B cell (primary cell): ENCODE results near the gene MVD. TPM values are rescaled to one million over a fixed set of nuclear protein-coding genes. Genes with fewer than 3 reads are reported as not detected.

ENCODE experiments used
- ATAC-seq: fragments of 200-7000 bp; cut with Tn5 transposase; one replicate; pipeline ENCODE4 v1.10.0; 2021; ENCODE audit warnings: low read depth, mild to moderate bottlenecking, moderate number of reproducible peaks, moderate library complexity
- CTCF ChIA-PET: fragments of 350-600 bp; sonication (Branson Sonifier 250); formaldehyde crosslinking; loops from one replicate; lab custom pipeline; 2021; ENCODE audit warnings: antibody characterized with exemption, inconsistent platforms; lab: Charles Lee
- POLR2A ChIA-PET: fragments of 350-600 bp; sonication (Branson Sonifier 250); formaldehyde crosslinking; loops from one replicate; lab custom pipeline; 2021; ENCODE audit warnings: antibody characterized with exemption; lab: Charles Lee
- DNase-seq: peaks from one replicate; pipeline ENCODE4 v3.0.0; 2013
- H2AFZ ChIP-seq: 2 replicates; pipeline ENCODE4 v1.6.1; 2012; ENCODE audit warnings: mild to moderate bottlenecking, low read depth, low read length; ENCODE audit not compliant: insufficient read depth, poor library complexity, severe bottlenecking
- H3K27ac ChIP-seq, 2 donors: 1 replicate in 1 of 2; 2 replicates in 1 of 2; pipeline ENCODE4 v1.5.1; 2012 to 2013; ENCODE audit warnings: low read length in 2 of 2, mild to moderate bottlenecking in 2 of 2, moderate library complexity in 1 of 2
- H3K27me3 ChIP-seq, 4 experiments: fragments of 200-600 bp in 1 of 4; sonication (generic) in 1 of 4; replicated peaks in 1 of 4; 1 replicate in 2 of 4; 2 replicates in 2 of 4; pipeline versions ENCODE4 v1.6.1 to v1.7.0; 2013 to 2016; ENCODE audit warnings: low read length in 3 of 4, mild to moderate bottlenecking in 2 of 4, mixed read lengths in 1 of 4, moderate library complexity in 1 of 4; ENCODE audit not compliant: insufficient read depth in 4 of 4, control insufficient read depth in 3 of 4; ENCODE audit errors: control extremely low read depth in 1 of 4
- H3K36me3 ChIP-seq, 2 experiments: replicated peaks in 1 of 2; 1 replicate in 1 of 2; 2 replicates in 1 of 2; pipeline versions ENCODE4 v1.6.1 to v1.7.1; 2013; ENCODE audit warnings: low read length in 1 of 2; ENCODE audit not compliant: insufficient read depth in 2 of 2, control insufficient read depth in 1 of 2; ENCODE audit errors: control extremely low read depth in 1 of 2, extremely low read depth in 1 of 2
- H3K4me1 ChIP-seq, 2 donors: fragments of 200-600 bp in 1 of 2; sonication (generic) in 1 of 2; 1 replicate in 1 of 2; 2 replicates in 1 of 2; pipeline versions ENCODE4 v1.5.1 to v1.6.1; 2013 to 2017; ENCODE audit warnings: low read length in 2 of 2; ENCODE audit not compliant: control insufficient read depth in 2 of 2, insufficient read depth in 2 of 2
- H3K4me2 ChIP-seq: replicated peaks from 2 replicates; pipeline ENCODE3; 2012; ENCODE audit warnings: mild to moderate bottlenecking, low read depth, low read length; ENCODE audit not compliant: poor library complexity, severe bottlenecking
- H3K4me3 ChIP-seq, 5 experiments: fragments of 200-600 bp in 1 of 5; sonication (generic) in 1 of 5; 1 replicate in 3 of 5; 2 replicates in 2 of 5; pipeline versions ENCODE4 v1.5.1 to v1.7.0; 2011 to 2016; ENCODE audit warnings: low read length in 4 of 5, mild to moderate bottlenecking in 4 of 5, low read depth in 2 of 5, control low read depth in 1 of 5, moderate library complexity in 1 of 5; ENCODE audit not compliant: insufficient read depth in 1 of 5; ENCODE audit errors: control extremely low read depth in 1 of 5, extremely low read depth in 1 of 5
- H3K79me2 ChIP-seq: fragments of 200-600 bp; sonication (generic); one replicate; pipeline ENCODE4 v1.6.0; 2016; ENCODE audit warnings: low read length; ENCODE audit not compliant: control insufficient read depth, insufficient read depth
- H3K9ac ChIP-seq: fragments of 200-600 bp; sonication (generic); 2 replicates; pipeline ENCODE4 v1.6.1; 2017; ENCODE audit warnings: mild to moderate bottlenecking, low read length, moderate library complexity
- H3K9me3 ChIP-seq, 3 donors: one replicate each; pipeline versions ENCODE4 v1.6.1 to v1.7.1; 2013; ENCODE audit warnings: low read length in 2 of 3; ENCODE audit not compliant: control insufficient read depth in 2 of 3, insufficient read depth in 1 of 3; ENCODE audit errors: control extremely low read depth in 1 of 3
- H4K20me1 ChIP-seq: 2 replicates; pipeline ENCODE4 v1.6.0; 2012; ENCODE audit warnings: mild to moderate bottlenecking, low read length; ENCODE audit not compliant: insufficient read depth, control insufficient read depth, poor library complexity, severe bottlenecking
- H3K27ac Mint-ChIP-seq: one replicate; pipeline ENCODE4 v1.8.0; 2021; ENCODE audit warnings: mixed read lengths
- H3K27me3 Mint-ChIP-seq: one replicate; pipeline ENCODE4 v1.8.0; 2021; ENCODE audit warnings: mixed read lengths
- H3K4me1 Mint-ChIP-seq: one replicate; pipeline ENCODE4 v1.8.0; 2021; ENCODE audit warnings: mixed read lengths
- H3K4me3 Mint-ChIP-seq: one replicate; pipeline ENCODE4 v1.8.0; 2021; ENCODE audit warnings: mixed read lengths
- H3K9me3 Mint-ChIP-seq: one replicate; pipeline ENCODE4 v1.8.0; 2022; ENCODE audit warnings: mixed read lengths; ENCODE audit not compliant: insufficient read depth
- EZH2 ChIP-seq: IDR thresholded peaks from 2 replicates; pipeline ENCODE4 v1.6.1; 2012; ENCODE audit warnings: borderline replicate concordance, low read depth, mild to moderate bottlenecking, moderate library complexity, low read length; ENCODE audit not compliant: insufficient read depth, poor library complexity, severe bottlenecking
- WGBS: methylation state at CpG from one replicate; pipeline ENCODE4 v1.1.5; 2013; ENCODE audit warnings: missing lambda C conversion rate; ENCODE audit not compliant: insufficient coverage; 5-methylcytosine and 5-hydroxymethylcytosine counted together
- intact Hi-C: fragments of 100-400 bp; cut with micrococcal nuclease; formaldehyde crosslinking; loops from one replicate; pipeline ENCODE4 v1.10.0; 2022
- polyA plus RNA-seq: library from polyadenylated mRNA; depleted of rRNA; stranded (reverse); fragments of >200 nt; gene quantifications from 2 replicates; pipeline ENCODE4 v1.2.3, GENCODE V29; 2012
- total RNA-seq, 2 donors: library from RNA; stranded (reverse); fragments of 120-200 nt in 1 of 2; gene quantifications; 1 replicate in 1 of 2; 2 replicates in 1 of 2; pipeline versions ENCODE4 v1.2.3 to v1.2.4, GENCODE V29; 2013 to 2022
- TF ChIP-seq, protein P1 (sequence below): fragments of 200-600 bp; IDR thresholded peaks from one replicate; pipeline ENCODE4 v1.8.0; 2022; ENCODE audit warnings: antibody characterized with exemption, mild to moderate bottlenecking

The MVD gene
- total and polyA plus RNA-seq, 2 donors (not counting 1 experiment from before 2014, with no cell fraction given) = 40.9 to 95.4 TPM

DNA sequence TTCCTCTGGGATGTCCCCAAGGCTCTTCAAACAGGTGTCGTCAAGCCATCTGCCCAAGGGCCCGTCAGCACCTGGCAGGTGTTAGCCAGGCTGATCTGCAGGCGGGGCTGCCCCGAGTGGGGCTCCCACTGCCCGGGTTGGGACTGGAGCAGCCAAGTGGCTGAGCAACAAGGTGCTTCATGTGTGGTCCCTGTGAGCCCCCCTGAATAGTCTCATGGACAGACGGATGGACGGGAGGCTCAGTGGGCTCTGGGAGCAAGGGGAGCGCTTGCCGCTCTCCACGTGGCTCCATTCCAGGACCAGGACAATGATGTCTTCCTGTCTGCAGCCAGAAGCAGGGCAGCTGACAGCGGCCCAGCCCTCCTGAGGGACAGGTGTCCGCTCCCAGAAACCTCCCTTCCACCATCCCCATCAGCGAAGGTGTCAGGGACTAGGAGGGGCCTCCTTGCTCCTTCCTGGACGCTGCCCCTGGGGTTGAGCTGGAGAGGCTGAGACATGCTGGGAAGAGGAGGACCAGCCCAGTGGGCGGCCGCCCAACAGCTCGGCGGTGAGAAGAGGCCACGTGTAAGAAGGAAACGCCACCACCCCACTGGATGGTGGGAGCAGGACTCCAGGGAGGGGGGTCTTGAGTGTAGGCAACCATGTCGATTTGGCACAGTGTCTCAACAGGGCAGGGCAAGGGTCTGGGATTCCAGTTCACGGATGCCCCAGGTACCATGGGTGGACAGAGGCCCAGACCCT, 13.8 kb upstream of the MVD start:
- no peaks in the 10 kb centered on the region for H3K27me3 ChIP-seq
- Mint-ChIP-seq H3K9me3 (no peaks in the 10 kb centered on the region), H3K27me3 (no peaks in the 10 kb centered on the region), H3K27ac (no peak overlapping the region), H3K4me1 (peaks cover 12% of the 10 kb centered on the region), H3K4me3 (no peak overlapping the region)
- H3K4me1 ChIP-seq = peaks cover 12 to 13% of the 10 kb centered on the region in 2 donors
- intact Hi-C loops = no loop called here
- no peak for TF ChIP-seq EZH2
- TF ChIP-seq, protein P1, sequence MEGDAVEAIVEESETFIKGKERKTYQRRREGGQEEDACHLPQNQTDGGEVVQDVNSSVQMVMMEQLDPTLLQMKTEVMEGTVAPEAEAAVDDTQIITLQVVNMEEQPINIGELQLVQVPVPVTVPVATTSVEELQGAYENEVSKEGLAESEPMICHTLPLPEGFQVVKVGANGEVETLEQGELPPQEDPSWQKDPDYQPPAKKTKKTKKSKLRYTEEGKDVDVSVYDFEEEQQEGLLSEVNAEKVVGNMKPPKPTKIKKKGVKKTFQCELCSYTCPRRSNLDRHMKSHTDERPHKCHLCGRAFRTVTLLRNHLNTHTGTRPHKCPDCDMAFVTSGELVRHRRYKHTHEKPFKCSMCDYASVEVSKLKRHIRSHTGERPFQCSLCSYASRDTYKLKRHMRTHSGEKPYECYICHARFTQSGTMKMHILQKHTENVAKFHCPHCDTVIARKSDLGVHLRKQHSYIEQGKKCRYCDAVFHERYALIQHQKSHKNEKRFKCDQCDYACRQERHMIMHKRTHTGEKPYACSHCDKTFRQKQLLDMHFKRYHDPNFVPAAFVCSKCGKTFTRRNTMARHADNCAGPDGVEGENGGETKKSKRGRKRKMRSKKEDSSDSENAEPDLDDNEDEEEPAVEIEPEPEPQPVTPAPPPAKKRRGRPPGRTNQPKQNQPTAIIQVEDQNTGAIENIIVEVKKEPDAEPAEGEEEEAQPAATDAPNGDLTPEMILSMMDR = no peak
- no peak overlapping the region for H3K9ac ChIP-seq
- H4K20me1 ChIP-seq = peaks cover 46% of the 10 kb centered on the region
- no peaks in the 10 kb centered on the region for H3K9me3 ChIP-seq
- DNase-seq (no peak), ATAC-seq (no peak)
- H2AFZ ChIP-seq = no peak overlapping the region
- H3K4me2 ChIP-seq = no peak overlapping the region
- ChIA-PET POLR2A (interaction anchor here (0.5 kb wide), 1 partner anchor 86 kb away, joined by 4 read pairs; no protein-coding TSS in a partner anchor), CTCF (no interaction called here)
- no peak overlapping the region for H3K4me3 ChIP-seq
- WGBS = 95% methylated on average over 19 of the region's 22 CpGs
- H3K36me3 ChIP-seq = peaks cover 0 to 39% of the 10 kb centered on the region in 2 experiments
- H3K79me2 ChIP-seq = peaks cover 34% of the 10 kb centered on the region
- H3K27ac ChIP-seq = no peak overlapping the region

DNA sequence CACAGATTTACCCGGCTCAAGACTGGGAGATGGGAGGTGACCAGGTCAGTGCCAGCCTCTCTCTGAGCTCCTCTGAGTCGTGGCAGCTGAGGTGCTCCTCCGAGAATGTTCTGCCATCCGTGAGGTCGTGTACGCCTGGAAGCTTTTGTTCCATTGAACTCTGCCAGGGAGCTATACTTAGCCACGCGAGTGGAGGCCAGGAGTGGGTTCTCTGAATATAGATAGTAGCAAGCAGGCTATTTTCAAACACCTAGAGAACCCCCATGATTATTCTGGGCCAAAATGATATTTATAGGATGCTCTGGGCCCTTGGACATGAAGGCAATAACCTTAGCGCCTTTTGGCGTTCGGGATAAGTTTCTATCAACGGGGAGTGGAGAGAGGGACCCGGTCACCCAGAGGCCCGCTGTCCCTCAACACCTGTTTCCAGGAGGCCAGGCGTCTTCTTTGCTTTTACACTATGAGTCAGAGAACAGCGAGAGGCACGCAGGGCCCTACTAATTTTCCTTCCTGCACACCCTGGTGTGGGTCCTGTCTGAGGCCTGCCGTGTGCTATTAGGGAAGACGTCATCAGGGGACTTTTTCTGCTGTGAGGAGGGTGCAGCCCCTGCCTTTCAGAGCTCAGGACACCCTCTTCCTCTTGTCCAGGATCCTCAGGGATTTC, 11.0 kb upstream of the MVD start:
- no peaks in the 10 kb centered on the region for H3K27me3 Mint-ChIP-seq
- H3K4me1 Mint-ChIP-seq = no peaks in the 10 kb centered on the region
- ChIA-PET POLR2A (interaction anchor here (0.6 to 1.8 kb wide), 3 partner anchors 9 to 720 kb away, joined by 3 to 8 read pairs (median 4); no protein-coding TSS in a partner anchor), CTCF (interaction anchor here (2.2 kb wide), 1 partner anchor 9 kb away, joined by 7 read pairs; no protein-coding TSS in a partner anchor)
- DNase-seq (no peak), ATAC-seq (no peak)
- H2AFZ ChIP-seq = no peak overlapping the region
- no peak overlapping the region for H3K4me3 ChIP-seq
- 90% methylated on average over 13 of the region's 19 CpGs for WGBS
- intact Hi-C loops = no loop called here
- TF ChIP-seq, protein P1 = no peak
- TF ChIP-seq EZH2 = no peak
- H3K4me3 Mint-ChIP-seq = no peak overlapping the region
- H3K9ac ChIP-seq = no peak overlapping the region
- H3K36me3 ChIP-seq = peaks cover 0 to 29% of the 10 kb centered on the region in 2 experiments
- H3K79me2 ChIP-seq = peaks cover 26% of the 10 kb centered on the region
- H3K9me3 ChIP-seq = no peaks in the 10 kb centered on the region
- H3K4me1 ChIP-seq = no peaks in the 10 kb centered on the region
- no peaks in the 10 kb centered on the region for H3K9me3 Mint-ChIP-seq
- no peak overlapping the region for H3K27ac ChIP-seq
- no peaks in the 10 kb centered on the region for H3K27me3 ChIP-seq
- no peak overlapping the region for H3K27ac Mint-ChIP-seq
- H3K4me2 ChIP-seq = no peak overlapping the region
- H4K20me1 ChIP-seq = peaks cover 31% of the 10 kb centered on the region
